Stromal cell of bone marrow (primary cell): ENCODE results near the gene SH3YL1.
A peak's percentile ranks its signal among the peaks of the same experiment; 100 is the strongest.

ENCODE experiments used
- DNase-seq: peaks from one replicate; pipeline ENCODE4 v3.0.0-alpha.2; 2012; ENCODE audit warnings: low read depth

SH3YL1 gene

GRCh38 chr2:256094-256493 is 7.7 kb downstream of the SH3YL1 start:
- DNase-seq: no peak

- DNase-seq: no peak
Measured at GRCh38 chr2:255195-255594, 8.6 kb downstream of the SH3YL1 start.

GRCh38 chr2:254241-254640 is 9.6 kb downstream of the SH3YL1 start:
- DNase-seq: no peak

- no peak for DNase-seq
Measured at GRCh38 chr2:253202-253638, 10.6 kb downstream of the SH3YL1 start.

GRCh38 chr2:252001-252602 is 11.7 kb downstream of the SH3YL1 start:
- no peak for DNase-seq

- no peak for DNase-seq
Measured at GRCh38 chr2:249538-250042, 14.2 kb downstream of the SH3YL1 start.

GRCh38 chr2:248724-249123 is 15.1 kb downstream of the SH3YL1 start:
- DNase-seq: no peak

GRCh38 chr2:246489-247144 is 17.2 kb downstream of the SH3YL1 start:
- peak; percentile 43 for DNase-seq

- DNase-seq: no peak
Measured at GRCh38 chr2:244547-244946, 19.3 kb downstream of the SH3YL1 start.

- no peak for DNase-seq
Measured at GRCh38 chr2:238869-239268, 25.0 kb downstream of the SH3YL1 start.

GRCh38 chr2:238431-238830 is 25.4 kb downstream of the SH3YL1 start:
- DNase-seq: no peak

- no peak for DNase-seq
Measured at GRCh38 chr2:237878-238277, 26.0 kb downstream of the SH3YL1 start.

- DNase-seq: no peak
Measured at GRCh38 chr2:236993-237539, 26.8 kb downstream of the SH3YL1 start.

- DNase-seq: no peak
Measured at GRCh38 chr2:234421-234820, 29.4 kb downstream of the SH3YL1 start.

GRCh38 chr2:233030-233429 is 30.8 kb downstream of the SH3YL1 start:
- no peak for DNase-seq

GRCh38 chr2:231521-232185 is 32.2 kb downstream of the SH3YL1 start:
- no peak for DNase-seq

GRCh38 chr2:228518-229278 is 35.1 kb downstream of the SH3YL1 start:
- DNase-seq: no peak

GRCh38 chr2:228115-228514 is 35.7 kb downstream of the SH3YL1 start:
- no peak for DNase-seq

GRCh38 chr2:223971-224760 is 39.7 kb downstream of the SH3YL1 start:
- DNase-seq: no peak

GRCh38 chr2:223451-223850 is 40.4 kb downstream of the SH3YL1 start:
- no peak for DNase-seq

GRCh38 chr2:216068-216467 is 47.8 kb downstream of the SH3YL1 start:
- DNase-seq: no peak
